Spinal cord (tissue), 10 donors: Measurements from ENCODE around the gene ADM5. TPM values are rescaled to one million over a fixed set of nuclear protein-coding genes. Genes with fewer than 3 reads are reported as not detected.
A peak's percentile ranks its signal among the peaks of the same experiment; 100 is the strongest.

ENCODE experiments used
- DNase-seq, 6 donors: peaks; one replicate each; pipeline versions ENCODE4 v3.0.0 to v3.0.0-alpha.2; 2013 to 2015; ENCODE audit warnings: low spot score in 6 of 6, low read depth in 4 of 6
- H3K27ac ChIP-seq: one replicate; pipeline ENCODE4 v1.5.1; 2013; ENCODE audit warnings: low read depth, low read length, control low read depth
- H3K27me3 ChIP-seq: one replicate; pipeline ENCODE4 v1.6.1; 2013; ENCODE audit warnings: low read length; ENCODE audit not compliant: control insufficient read depth, insufficient read depth
- H3K36me3 ChIP-seq: one replicate; pipeline ENCODE4 v1.6.1; 2013; ENCODE audit warnings: low read length; ENCODE audit not compliant: control insufficient read depth, insufficient read depth
- H3K4me1 ChIP-seq: one replicate; pipeline ENCODE4 v1.6.1; 2013; ENCODE audit warnings: low read length; ENCODE audit not compliant: control insufficient read depth, insufficient read depth
- H3K4me3 ChIP-seq: one replicate; pipeline ENCODE4 v1.5.1; 2013; ENCODE audit warnings: low read depth, low read length, control low read depth
- H3K9me3 ChIP-seq: one replicate; pipeline ENCODE4 v1.6.1; 2013; ENCODE audit warnings: low read length; ENCODE audit not compliant: control insufficient read depth, insufficient read depth
- WGBS: methylation state at CpG from one replicate; pipeline ENCODE4 v1.1.5; 2013; ENCODE audit warnings: missing lambda C conversion rate; ENCODE audit not compliant: insufficient coverage; 5-methylcytosine and 5-hydroxymethylcytosine counted together
- polyA plus RNA-seq, 2 donors: library from polyadenylated mRNA; unstranded; fragments of 120-200 nt; gene quantifications; one replicate each; pipeline ENCODE4 v1.2.1, GENCODE V29; 2013; ENCODE audit not compliant: insufficient read length in 2 of 2
- total RNA-seq, 2 donors: library from RNA; depleted of rRNA in 1 of 2; stranded (reverse); fragments of 120-200 nt in 1 of 2; fragments of >200 nt in 1 of 2; gene quantifications; one replicate each; pipeline versions ENCODE4 v1.2.3 to v1.2.4, GENCODE V29; 2013 to 2014
- donor health status: healthy.

ADM5 gene
- total and polyA plus RNA-seq, 4 donors = 0.69 to 3.3 (median 2.0) TPM

GRCh38 chr19:49687150-49687549 is 2.2 kb upstream of the ADM5 start:
- WGBS = 76% methylated on average over 7 of the region's 12 CpGs
- Histone ChIP-seq H3K36me3 (peaks cover 68% of the 10 kb centered on the region), H3K4me1 (peaks cover 42% of the 10 kb centered on the region), H3K9me3 (no peaks in the 10 kb centered on the region), H3K27ac (no peak overlapping the region), H3K4me3 (no peak overlapping the region), H3K27me3 (peaks cover 6% of the 10 kb centered on the region)
- no peak for DNase-seq

GRCh38 chr19:49687566-49688316 is 1.7 kb upstream of the ADM5 start:
- Histone ChIP-seq H3K4me1 (peaks cover 47% of the 10 kb centered on the region), H3K27ac (no peak overlapping the region), H3K4me3 (no peak overlapping the region), H3K27me3 (peaks cover 6% of the 10 kb centered on the region), H3K9me3 (no peaks in the 10 kb centered on the region), H3K36me3 (peaks cover 66% of the 10 kb centered on the region)
- 37% methylated on average over 10 of the region's 26 CpGs for WGBS
- no peak for DNase-seq

- Histone ChIP-seq H3K27me3 (peaks cover 6% of the 10 kb centered on the region), H3K36me3 (peaks cover 68% of the 10 kb centered on the region), H3K27ac (peak overlapping the region; percentile 22), H3K9me3 (no peaks in the 10 kb centered on the region), H3K4me3 (no peak overlapping the region), H3K4me1 (peaks cover 47% of the 10 kb centered on the region)
- WGBS = 67% methylated on average over 7 of the region's 12 CpGs
- DNase-seq = no peak
Observed at GRCh38 chr19:49688531-49689132, 762 bp upstream of the ADM5 start.

DNA sequence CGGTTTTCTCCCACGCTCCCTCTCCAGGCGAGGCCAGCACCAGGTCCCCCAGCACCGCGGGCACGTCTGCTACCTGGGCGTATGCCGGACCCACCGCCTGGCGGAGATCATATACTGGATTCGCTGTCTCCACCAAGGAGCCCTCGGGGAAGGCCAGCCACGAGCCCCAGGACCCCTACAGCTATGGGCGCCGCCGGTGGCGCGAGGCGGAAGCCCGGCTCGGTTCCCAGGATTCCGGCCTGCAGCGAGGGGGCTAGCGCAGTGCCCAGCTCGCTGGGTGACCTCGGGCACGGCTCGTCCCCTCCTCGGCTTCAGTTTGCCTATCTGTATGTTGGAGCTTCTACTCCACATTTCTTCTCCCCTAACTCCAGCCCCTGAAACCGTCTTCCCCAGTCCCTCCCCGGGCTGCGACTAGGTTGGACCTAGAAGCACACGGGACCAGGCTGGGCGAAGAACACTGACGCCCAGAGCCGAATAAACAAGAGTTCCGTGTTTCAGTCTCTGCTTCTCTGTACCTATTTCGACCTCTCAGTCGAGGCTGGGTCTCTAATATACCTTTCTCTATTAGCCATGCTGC is 773 bp downstream of the ADM5 start:
- 2% methylated on average over 39 of the region's 39 CpGs for WGBS
- DNase-seq = no peak
- peaks cover 60% of the 10 kb centered on the region for H3K36me3 ChIP-seq
- peak overlapping the region; percentile 73 for H3K4me3 ChIP-seq
- peak overlapping the region; percentile 87 for H3K27ac ChIP-seq
- peaks cover 47% of the 10 kb centered on the region for H3K4me1 ChIP-seq
- no peaks in the 10 kb centered on the region for H3K9me3 ChIP-seq
- H3K27me3 ChIP-seq = peaks cover 6% of the 10 kb centered on the region

GRCh38 chr19:49690656-49691242 is 1.4 kb downstream of the ADM5 start, which contains the start of gene CPT1C:
CPT1C (plus strand) TSS chr19:49691116; CDS start chr19:49692253, 1,137 bp downstream.
- H3K4me1 ChIP-seq = peaks cover 47% of the 10 kb centered on the region
- WGBS = 0% methylated on average over 38 of the region's 38 CpGs
- H3K4me3 ChIP-seq = peak within 1 kb of the TSS; percentile 73
- peak in 5 of 6 donors; percentile 89 to 99 (median 95) for DNase-seq
- H3K9me3 ChIP-seq = no peaks in the 10 kb centered on the region
- peaks cover 57% of the 10 kb centered on the region for H3K36me3 ChIP-seq
- H3K27ac ChIP-seq = peak within 1 kb of the TSS; percentile 87
- H3K27me3 ChIP-seq = peaks cover 6% of the 10 kb centered on the region

GRCh38 chr19:49691243-49692146 is 2.1 kb downstream of the ADM5 start:
- Histone ChIP-seq H3K36me3 (peaks cover 57% of the 10 kb centered on the region), H3K4me1 (peaks cover 47% of the 10 kb centered on the region), H3K9me3 (no peaks in the 10 kb centered on the region), H3K4me3 (peak overlapping the region; percentile 73), H3K27me3 (peaks cover 6% of the 10 kb centered on the region), H3K27ac (peak overlapping the region; percentile 87)
- WGBS = 1% methylated on average over 29 of the region's 39 CpGs
- peak in 3 of 6 donors; percentile 83 to 98 (median 96) for DNase-seq

DNA sequence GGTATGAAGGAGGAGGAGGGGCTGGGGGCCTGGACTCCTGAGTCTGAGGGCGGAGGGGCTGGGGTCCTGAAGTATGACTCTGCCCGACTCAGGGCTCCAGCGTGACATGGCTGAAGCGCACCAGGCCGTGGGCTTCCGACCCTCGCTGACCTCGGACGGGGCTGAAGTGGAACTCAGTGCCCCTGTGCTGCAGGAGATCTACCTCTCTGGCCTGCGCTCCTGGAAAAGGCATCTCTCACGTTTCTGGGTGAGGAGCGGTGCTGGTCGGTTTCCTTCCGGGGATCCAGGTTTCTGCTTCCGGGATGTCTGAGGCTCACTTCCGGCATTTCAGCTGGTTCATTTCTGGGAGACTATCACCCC is 2.7 kb downstream of the ADM5 start:
- 55% methylated on average over 16 of the region's 16 CpGs for WGBS
- Histone ChIP-seq H3K4me1 (peaks cover 47% of the 10 kb centered on the region), H3K27me3 (peaks cover 6% of the 10 kb centered on the region), H3K27ac (no peak overlapping the region), H3K4me3 (no peak overlapping the region), H3K36me3 (peaks cover 58% of the 10 kb centered on the region), H3K9me3 (no peaks in the 10 kb centered on the region)
- DNase-seq = no peak

DNA sequence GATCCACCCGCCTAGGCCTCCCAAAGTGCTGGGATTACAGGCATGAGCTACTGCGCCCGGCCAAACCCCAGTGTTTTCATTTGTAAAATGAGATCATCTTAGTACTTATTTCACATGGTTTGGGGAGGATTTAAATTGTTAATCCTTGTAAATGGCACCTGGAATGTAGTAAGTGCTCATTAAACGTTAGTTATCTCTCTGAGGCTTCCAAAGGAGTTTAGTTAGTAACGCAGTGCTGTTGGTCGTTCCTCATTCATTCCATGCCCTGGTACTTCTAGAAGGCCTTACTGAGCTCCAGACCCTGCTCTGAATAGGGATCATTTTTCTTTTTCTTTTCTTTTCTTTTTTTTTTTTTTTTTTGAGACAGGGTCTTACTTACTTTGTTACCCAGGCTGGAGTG is 6.7 kb downstream of the ADM5 start:
- no peaks in the 10 kb centered on the region for H3K27me3 ChIP-seq
- 93% methylated on average over 3 of the region's 6 CpGs for WGBS
- no peak for DNase-seq
- H3K36me3 ChIP-seq = peaks cover 68% of the 10 kb centered on the region
- no peak overlapping the region for H3K4me3 ChIP-seq
- H3K9me3 ChIP-seq = no peaks in the 10 kb centered on the region
- H3K4me1 ChIP-seq = peaks cover 16% of the 10 kb centered on the region
- H3K27ac ChIP-seq = no peak overlapping the region

DNA sequence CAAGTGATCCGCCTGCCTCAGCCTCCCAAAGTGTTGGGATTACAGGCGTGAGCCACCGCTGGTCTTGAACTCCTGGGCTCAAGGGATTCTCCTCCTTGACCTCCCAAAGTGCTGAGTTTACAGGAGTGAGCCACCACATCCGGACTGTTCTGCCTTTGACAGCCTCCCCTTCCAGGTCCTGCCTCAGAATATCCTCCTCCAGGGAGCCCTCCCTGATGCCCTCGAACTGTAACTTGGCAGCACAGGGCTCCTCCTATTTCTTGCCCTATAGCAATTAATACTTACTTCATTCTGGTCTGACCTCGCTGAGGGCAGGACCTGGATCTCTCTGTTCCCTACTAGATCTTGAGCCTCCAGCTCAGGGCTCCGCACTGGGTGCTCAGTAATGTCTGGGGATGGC is 7.5 kb downstream of the ADM5 start:
- no peaks in the 10 kb centered on the region for H3K9me3 ChIP-seq

More for the DNA sequence above, 7.5 kb downstream of the ADM5 start:
- H3K27me3 ChIP-seq = no peaks in the 10 kb centered on the region
- no peak overlapping the region for H3K27ac ChIP-seq
- DNase-seq = no peak
- 95% methylated on average over 7 of the region's 7 CpGs for WGBS
- no peak overlapping the region for H3K4me3 ChIP-seq
- H3K36me3 ChIP-seq = peaks cover 73% of the 10 kb centered on the region
- peaks cover 9% of the 10 kb centered on the region for H3K4me1 ChIP-seq
